AG04449 (cell line): ENCODE measurements around the gene CHMP6.

Experiments
- CTCF ChIA-PET: fragments of 350-600 bp; formaldehyde crosslinking; extraction: SDS; loops from one replicate; lab custom pipeline; 2021; ENCODE audit warnings: antibody characterized with exemption; lab: Yijun Ruan, JAX
- POLR2A ChIA-PET: fragments of 400-600, 350-600 bp; formaldehyde crosslinking; extraction: SDS; loops from one replicate; lab custom pipeline; 2020; ENCODE audit warnings: antibody characterized with exemption, inconsistent platforms; lab: Yijun Ruan, JAX
- DNase-seq: peaks from one replicate; pipeline ENCODE4 v3.0.0-alpha.2; 2010; ENCODE audit warnings: low read depth, low spot score
- H3K4me3 ChIP-seq: 2 replicates; pipeline ENCODE4 v1.5.1; 2011; ENCODE audit warnings: low read depth, mild to moderate bottlenecking, control low read depth, low read length
- CTCF ChIP-seq: IDR thresholded peaks from one replicate; pipeline ENCODE4 v1.5.1; 2011; ENCODE audit warnings: mild to moderate bottlenecking, moderate library complexity, low read length, control low read depth, inconsistent platforms; ENCODE audit not compliant: insufficient read depth; ENCODE audit errors: missing control alignments

Gene CHMP6

DNA sequence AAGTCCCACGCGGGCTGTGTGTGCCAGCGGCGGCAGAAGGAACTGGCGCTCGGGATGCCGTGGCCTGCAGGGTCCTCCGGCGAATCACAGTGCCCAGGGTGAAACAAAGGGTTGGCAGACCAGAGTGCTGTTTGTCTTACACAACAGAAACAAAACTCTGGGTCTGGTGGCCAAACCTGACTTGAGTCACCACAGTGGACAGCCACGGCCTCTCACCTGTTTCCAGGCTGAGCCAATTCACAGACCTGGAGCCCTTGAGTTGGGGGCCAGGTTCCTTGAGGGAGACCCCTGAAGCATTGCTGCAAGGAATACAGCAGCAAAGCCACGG, 2.1 kb upstream of the CHMP6 start:
- TF ChIP-seq CTCF, result no peak
- CTCF ChIA-PET, result interaction anchor here (1.0 to 10.9 kb wide), 7 partner anchors 13 to 562 kb away, joined by 3 to 135 read pairs (median 4); no protein-coding TSS in a partner anchor
- no peak for DNase-seq
- H3K4me3 ChIP-seq, result no peak overlapping the region
- POLR2A ChIA-PET, result no interaction called here

- POLR2A ChIA-PET, result no interaction called here
- CTCF ChIA-PET, result interaction anchor here (0.8 to 10.9 kb wide), 6 partner anchors 12 to 564 kb away, joined by 3 to 135 read pairs (median 4); no protein-coding TSS in a partner anchor
- no peak for TF ChIP-seq CTCF
Measured at GRCh38 chr17:80990921-80991644, 558 bp upstream of the CHMP6 start.

GRCh38 chr17:80992077-80992947, 671 bp downstream of the CHMP6 start:
- no peak for TF ChIP-seq CTCF
- POLR2A ChIA-PET, result no interaction called here
- H3K4me3 ChIP-seq, result peak overlapping the region; percentile 70
- DNase-seq, result no peak
- CTCF ChIA-PET, result interaction anchor here (0.6 to 10.9 kb wide), 6 partner anchors 11 to 565 kb away, joined by 3 to 135 read pairs (median 4); no protein-coding TSS in a partner anchor

More at GRCh38 chr17:80990921-80991644, 558 bp upstream of the CHMP6 start:
- DNase-seq, result no peak
- H3K4me3 ChIP-seq, result peak overlapping the region; percentile 70

GRCh38 chr17:80992948-80993624, 1.4 kb downstream of the CHMP6 start:
- DNase-seq, result no peak
- TF ChIP-seq CTCF, result no peak
- ChIA-PET POLR2A (no interaction called here), CTCF (interaction anchor here (0.6 to 10.9 kb wide), 6 partner anchors 10 to 516 kb away, joined by 3 to 135 read pairs (median 6); no protein-coding TSS in a partner anchor)
- peak overlapping the region; percentile 70 for H3K4me3 ChIP-seq

- ChIA-PET POLR2A (no interaction called here), CTCF (interaction anchor here (1.4 to 2.4 kb wide), 2 partner anchors 11 to 29 kb away, joined by 4 to 8 read pairs; no protein-coding TSS in a partner anchor)
- DNase-seq, result no peak
- no peak overlapping the region for H3K4me3 ChIP-seq
- TF ChIP-seq CTCF, result no peak
Measured at GRCh38 chr17:80995131-80995530, 3.5 kb downstream of the CHMP6 start.
